SK-N-MC (cell line): ENCODE results near the gene ECE1.
"Not testable (repeated sequence)": the region's sequence is repeated elsewhere in the genome, so short reads cannot be mapped to it uniquely, and the experiment has no call there.

Source experiments
- DNase-seq: peaks from one replicate; pipeline ENCODE4 v3.0.0-alpha.2; 2011; ENCODE audit warnings: low read depth, low spot score
- H3K27ac ChIP-seq: fragments of 200-600 bp; sonication (generic); 2 replicates; pipeline ENCODE4 v1.5.1; 2016; ENCODE audit warnings: mixed run types
- H3K36me3 ChIP-seq: fragments of 200-600 bp; sonication (generic); 2 replicates; pipeline ENCODE4 v1.6.1; 2017; ENCODE audit warnings: antibody characterized with exemption, low read length, mixed read lengths; ENCODE audit not compliant: insufficient read depth
- H3K4me3 ChIP-seq: fragments of 200-600 bp; sonication (generic); 2 replicates; pipeline ENCODE4 v1.5.1; 2016
- H3K9ac ChIP-seq: fragments of 200-600 bp; sonication (generic); 2 replicates; pipeline ENCODE4 v1.8.0; 2017; ENCODE audit warnings: mixed run types, mixed read lengths; ENCODE audit not compliant: insufficient read length
- H3K9me3 ChIP-seq: fragments of 200-600 bp; sonication (generic); 2 replicates; pipeline ENCODE4 v1.6.1; 2017; ENCODE audit warnings: low read depth, mild to moderate bottlenecking, antibody characterized with exemption, low read length, moderate library complexity, mixed read lengths
- EZH2 ChIP-seq: fragments of 200-600 bp; sonication (generic); IDR thresholded peaks from one replicate; pipeline ENCODE4 v1.6.1; 2017; ENCODE audit warnings: antibody characterized with exemption
- FOXP2 ChIP-seq: optimal IDR thresholded peaks from 2 replicates; pipeline ENCODE3; 2011; ENCODE audit warnings: mild to moderate bottlenecking, moderate library complexity; ENCODE audit not compliant: insufficient read depth; ENCODE audit errors: extremely low read length, control extremely low read depth
- POLR2AphosphoS5 ChIP-seq: IDR thresholded peaks from 2 replicates; pipeline ENCODE4 v1.6.1; 2012; ENCODE audit warnings: mild to moderate bottlenecking, low read depth, low read length, borderline replicate concordance

The ECE1 gene

GRCh38 chr1:21206117-21206516 is 84.1 kb downstream of the ECE1 start:
- no peak for DNase-seq
- Histone ChIP-seq H3K9me3 (no peaks in the 10 kb centered on the region), H3K36me3 (no peaks in the 10 kb centered on the region), H3K27ac (no peak overlapping the region), H3K9ac (no peak overlapping the region), H3K4me3 (no peak overlapping the region)
- TF ChIP-seq FOXP2 (no peak), POLR2AphosphoS5 (no peak), EZH2 (no peak)

GRCh38 chr1:21205416-21205815 is 84.8 kb downstream of the ECE1 start:
- Histone ChIP-seq H3K4me3 (no peak overlapping the region), H3K9me3 (no peaks in the 10 kb centered on the region), H3K27ac (no peak overlapping the region), H3K36me3 (no peaks in the 10 kb centered on the region), H3K9ac (no peak overlapping the region)
- TF ChIP-seq POLR2AphosphoS5 (no peak), FOXP2 (no peak), EZH2 (no peak)
- DNase-seq: no peak

- TF ChIP-seq EZH2 (no peak), POLR2AphosphoS5 (no peak), FOXP2 (no peak)
- Histone ChIP-seq H3K27ac (no peak overlapping the region), H3K36me3 (no peaks in the 10 kb centered on the region), H3K4me3 (no peak overlapping the region), H3K9me3 (no peaks in the 10 kb centered on the region), H3K9ac (no peak overlapping the region)
- DNase-seq: no peak
Observed at GRCh38 chr1:21201650-21202049, 88.6 kb downstream of the ECE1 start.

GRCh38 chr1:21201238-21201637 is 89.0 kb downstream of the ECE1 start:
- H3K36me3 ChIP-seq, H3K9ac ChIP-seq, H3K4me3 ChIP-seq, H3K27ac ChIP-seq, H3K9me3 ChIP-seq, DNase-seq: not testable (repeated sequence)

GRCh38 chr1:21200767-21201166 is 89.5 kb downstream of the ECE1 start:
- no peak for TF ChIP-seq FOXP2
- no peak for TF ChIP-seq EZH2
- TF ChIP-seq POLR2AphosphoS5: no peak
- Histone ChIP-seq H3K4me3 (no peak overlapping the region), H3K9ac (no peak overlapping the region), H3K9me3 (no peaks in the 10 kb centered on the region), H3K36me3 (no peaks in the 10 kb centered on the region), H3K27ac (no peak overlapping the region)
- no peak for DNase-seq

- Histone ChIP-seq H3K9me3 (no peaks in the 10 kb centered on the region), H3K9ac (no peak overlapping the region), H3K4me3 (no peak overlapping the region), H3K36me3 (no peaks in the 10 kb centered on the region), H3K27ac (no peak overlapping the region)
- no peak for DNase-seq
- TF ChIP-seq POLR2AphosphoS5 (no peak), EZH2 (no peak), FOXP2 (no peak)
Observed at GRCh38 chr1:21198929-21199328, 91.3 kb downstream of the ECE1 start.

GRCh38 chr1:21192871-21193270 is 97.4 kb downstream of the ECE1 start:
- no peak for DNase-seq
- Histone ChIP-seq H3K9me3 (no peaks in the 10 kb centered on the region), H3K36me3 (no peaks in the 10 kb centered on the region), H3K4me3 (no peak overlapping the region), H3K9ac (no peak overlapping the region), H3K27ac (no peak overlapping the region)
- no peak for TF ChIP-seq POLR2AphosphoS5
- TF ChIP-seq EZH2: no peak
- no peak for TF ChIP-seq FOXP2

- no peak overlapping the region for H3K9ac ChIP-seq
- TF ChIP-seq EZH2 (no peak), FOXP2 (no peak)
- no peaks in the 10 kb centered on the region for H3K9me3 ChIP-seq
- DNase-seq: no peak
- H3K36me3 ChIP-seq: no peaks in the 10 kb centered on the region
- H3K4me3 ChIP-seq: no peak overlapping the region
- no peak overlapping the region for H3K27ac ChIP-seq
Observed at GRCh38 chr1:21192284-21192683, 98.0 kb downstream of the ECE1 start.

GRCh38 chr1:21190771-21191170 is 99.5 kb downstream of the ECE1 start:
- not testable (repeated sequence) for H3K36me3 ChIP-seq, H3K4me3 ChIP-seq, DNase-seq, H3K9ac ChIP-seq, H3K27ac ChIP-seq, H3K9me3 ChIP-seq

- no peaks in the 10 kb centered on the region for H3K36me3 ChIP-seq
- H3K9ac ChIP-seq: no peak overlapping the region
- no peak overlapping the region for H3K4me3 ChIP-seq
- H3K27ac ChIP-seq: no peak overlapping the region
- H3K9me3 ChIP-seq: no peaks in the 10 kb centered on the region
- DNase-seq: no peak
- TF ChIP-seq POLR2AphosphoS5 (no peak), FOXP2 (no peak), EZH2 (no peak)
Observed at GRCh38 chr1:21189906-21190500, 100.3 kb downstream of the ECE1 start.
